ENCODE data around the gene TFDP2. TPM values are rescaled to one million over a fixed set of nuclear protein-coding genes. Genes with fewer than 3 reads are reported as not detected.

TFDP2 gene
- total and polyA plus RNA-seq, 3 experiments from 2014 or later: 22.6 to 38.3 (median 31.0) TPM

DNA sequence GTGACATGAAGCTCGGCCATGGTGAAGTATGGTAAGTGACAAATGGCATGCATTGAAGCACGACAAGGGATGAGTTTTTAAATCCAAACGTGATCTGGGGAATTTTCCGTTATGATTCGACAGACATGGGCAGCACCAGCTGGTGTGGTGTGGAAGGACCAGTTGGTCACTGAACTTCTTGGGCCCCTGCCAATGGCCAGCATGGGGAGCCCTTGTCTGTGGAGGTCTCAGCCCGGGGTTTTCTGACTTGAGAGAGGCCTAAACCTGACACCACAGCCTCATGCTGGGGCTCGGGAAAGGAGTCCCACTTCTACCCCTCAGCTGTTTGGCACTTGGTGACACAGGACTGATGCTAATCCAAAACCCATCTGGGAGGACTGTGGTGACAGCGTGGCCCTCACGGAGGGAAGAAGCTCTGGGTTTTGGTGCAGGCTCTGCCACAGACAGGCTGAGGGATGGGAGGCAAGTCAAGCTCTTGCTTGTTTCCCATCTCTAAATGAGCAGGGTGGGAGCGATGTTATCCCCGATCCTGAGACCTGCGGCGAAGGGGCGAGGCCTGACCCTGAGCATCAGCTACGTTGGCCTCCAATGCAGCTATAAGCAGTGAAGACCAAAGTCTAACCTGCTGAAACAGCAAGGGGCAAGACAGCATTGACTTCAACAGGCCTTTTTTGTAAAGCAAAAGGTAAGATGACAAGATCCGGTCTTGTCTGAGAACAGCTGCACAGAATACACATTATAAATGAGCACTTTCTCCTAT is 203.4 kb downstream of the TFDP2 start:
- no peak overlapping the region for H3K27ac ChIP-seq (ENCODE audit: low read depth, low read length)
- no peak for DNase-seq
- Mint-ChIP-seq H3K9me3 (no peaks in the 10 kb centered on the region), H3K27me3 (peaks cover 0 to 1% of the 10 kb centered on the region in 2 donors), H3K27ac (no peak overlapping the region), H3K36me3 (peaks cover 0 to 3% (median 0%) of the 10 kb centered on the region in 3 donors), H3K4me1 (no peaks in the 10 kb centered on the region), H3K4me3 (no peak overlapping the region)
- ChIA-PET CTCF (no interaction called here), POLR2A (no interaction called here)
- H3K9me3 ChIP-seq (ENCODE audit: low read length): no peaks in the 10 kb centered on the region
- no peaks in the 10 kb centered on the region for H3K4me1 ChIP-seq (ENCODE audit: insufficient read depth, low read length)
- no peaks in the 10 kb centered on the region for H3K27me3 ChIP-seq (ENCODE audit: insufficient read depth, low read length, poor library complexity, severe bottlenecking)
- no peaks in the 10 kb centered on the region for H3K36me3 ChIP-seq (ENCODE audit: insufficient read depth, low read length)
- H3K4me3 ChIP-seq (ENCODE audit: low read length): no peak overlapping the region

DNA sequence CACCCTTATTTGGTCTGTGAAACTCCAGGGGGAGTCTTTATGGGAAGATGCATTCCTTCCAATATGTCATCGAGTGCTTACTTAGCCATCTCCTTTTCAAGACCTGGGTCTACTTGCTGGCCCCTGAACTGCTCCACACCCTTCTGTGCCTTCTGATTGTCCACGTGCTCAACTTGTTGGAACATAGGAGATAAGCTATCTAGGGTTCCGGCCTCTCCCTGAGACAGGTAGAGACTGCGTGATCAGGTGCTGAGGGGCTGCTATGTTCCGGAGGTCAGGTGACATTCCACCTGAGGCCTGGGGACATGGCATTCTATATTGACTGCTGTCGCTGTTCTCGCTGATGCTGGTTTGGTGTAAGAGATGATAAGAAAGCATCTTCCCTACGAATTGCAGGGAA is 207.3 kb downstream of the TFDP2 start:
- Histone ChIP-seq H3K36me3 (ENCODE audit: insufficient read depth, low read length) (no peaks in the 10 kb centered on the region), H3K9me3 (ENCODE audit: low read length) (no peaks in the 10 kb centered on the region), H3K27me3 (ENCODE audit: insufficient read depth, low read length, poor library complexity, severe bottlenecking) (no peaks in the 10 kb centered on the region), H3K4me1 (ENCODE audit: insufficient read depth, low read length) (no peaks in the 10 kb centered on the region), H3K27ac (ENCODE audit: low read depth, low read length) (no peak overlapping the region), H3K4me3 (ENCODE audit: low read length) (no peak overlapping the region)
- H3K27me3 Mint-ChIP-seq: no peaks in the 10 kb centered on the region
- DNase-seq: no peak
- no peaks in the 10 kb centered on the region for H3K36me3 Mint-ChIP-seq
- ChIA-PET CTCF (no interaction called here), POLR2A (no interaction called here)
- H3K4me1 Mint-ChIP-seq: no peaks in the 10 kb centered on the region
- no peaks in the 10 kb centered on the region for H3K9me3 Mint-ChIP-seq
- H3K4me3 Mint-ChIP-seq: no peak overlapping the region
- peak overlapping the region in 1 of 8 donors; percentile 63 for H3K27ac Mint-ChIP-seq

- Mint-ChIP-seq H3K9me3 (no peaks in the 10 kb centered on the region), H3K36me3 (no peaks in the 10 kb centered on the region), H3K27me3 (no peaks in the 10 kb centered on the region), H3K4me1 (no peaks in the 10 kb centered on the region), H3K4me3 (no peak overlapping the region), H3K27ac (peak overlapping the region in 2 of 8 donors; percentile 1 to 24)
- Histone ChIP-seq H3K36me3 (ENCODE audit: insufficient read depth, low read length) (no peaks in the 10 kb centered on the region), H3K27me3 (ENCODE audit: insufficient read depth, low read length, poor library complexity, severe bottlenecking) (no peaks in the 10 kb centered on the region), H3K4me3 (ENCODE audit: low read length) (no peak overlapping the region), H3K9me3 (ENCODE audit: low read length) (no peaks in the 10 kb centered on the region), H3K4me1 (ENCODE audit: insufficient read depth, low read length) (no peaks in the 10 kb centered on the region), H3K27ac (ENCODE audit: low read depth, low read length) (no peak overlapping the region)
- ChIA-PET CTCF (no interaction called here), POLR2A (no interaction called here)
- no peak for DNase-seq
These were observed 208.3 kb downstream of the TFDP2 start for GRCh38 chr3:141941093-141941492.

- Mint-ChIP-seq H3K9me3 (no peaks in the 10 kb centered on the region), H3K27ac (peak overlapping the region in 2 of 8 donors; percentile 27 to 38), H3K36me3 (no peaks in the 10 kb centered on the region), H3K4me1 (no peaks in the 10 kb centered on the region), H3K4me3 (no peak overlapping the region), H3K27me3 (no peaks in the 10 kb centered on the region)
- H3K4me1 ChIP-seq (ENCODE audit: insufficient read depth, low read length): no peaks in the 10 kb centered on the region
- ChIA-PET CTCF (interaction anchor here (0.6 kb wide), 1 partner anchor 356 kb away, joined by 5 read pairs; no protein-coding TSS in a partner anchor), POLR2A (no interaction called here)
- no peaks in the 10 kb centered on the region for H3K9me3 ChIP-seq (ENCODE audit: low read length)
- no peak for DNase-seq
- H3K27ac ChIP-seq (ENCODE audit: low read depth, low read length): no peak overlapping the region
- no peak overlapping the region for H3K4me3 ChIP-seq (ENCODE audit: low read length)
- H3K27me3 ChIP-seq (ENCODE audit: insufficient read depth, low read length, poor library complexity, severe bottlenecking): no peaks in the 10 kb centered on the region
- H3K36me3 ChIP-seq (ENCODE audit: insufficient read depth, low read length): no peaks in the 10 kb centered on the region
These were observed 209.1 kb downstream of the TFDP2 start for GRCh38 chr3:141940194-141940776.

DNA sequence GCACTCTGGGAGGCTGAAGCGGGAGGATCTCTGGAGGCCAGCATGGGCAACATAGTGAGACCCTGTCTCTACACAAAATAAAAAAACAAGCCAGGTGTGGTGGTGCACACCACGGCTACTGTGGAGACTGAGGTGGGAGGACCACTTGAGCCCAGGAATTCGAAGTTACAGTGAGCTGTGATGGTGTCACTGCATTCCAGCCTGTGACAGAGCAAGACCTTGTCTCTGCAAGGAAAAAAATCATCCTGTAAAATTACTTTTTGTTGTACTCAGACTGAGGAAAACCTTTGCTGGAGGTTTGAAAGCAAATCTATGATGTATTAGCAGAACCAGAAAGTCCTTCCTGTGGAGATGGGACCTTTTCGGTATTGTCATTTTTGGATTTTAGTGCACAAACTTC is 209.6 kb downstream of the TFDP2 start:
- CTCF ChIA-PET: no interaction called here
- Mint-ChIP-seq H3K36me3 (no peaks in the 10 kb centered on the region), H3K27ac (no peak overlapping the region), H3K27me3 (no peaks in the 10 kb centered on the region), H3K9me3 (no peaks in the 10 kb centered on the region), H3K4me1 (no peaks in the 10 kb centered on the region), H3K4me3 (no peak overlapping the region)
- DNase-seq: no peak
- no peaks in the 10 kb centered on the region for H3K36me3 ChIP-seq (ENCODE audit: insufficient read depth, low read length)
- no peaks in the 10 kb centered on the region for H3K27me3 ChIP-seq (ENCODE audit: insufficient read depth, low read length, poor library complexity, severe bottlenecking)
- no peaks in the 10 kb centered on the region for H3K9me3 ChIP-seq (ENCODE audit: low read length)
- no peak overlapping the region for H3K4me3 ChIP-seq (ENCODE audit: low read length)
- no peak overlapping the region for H3K27ac ChIP-seq (ENCODE audit: low read depth, low read length)
- H3K4me1 ChIP-seq (ENCODE audit: insufficient read depth, low read length): no peaks in the 10 kb centered on the region
- POLR2A ChIA-PET: no interaction called here

DNA sequence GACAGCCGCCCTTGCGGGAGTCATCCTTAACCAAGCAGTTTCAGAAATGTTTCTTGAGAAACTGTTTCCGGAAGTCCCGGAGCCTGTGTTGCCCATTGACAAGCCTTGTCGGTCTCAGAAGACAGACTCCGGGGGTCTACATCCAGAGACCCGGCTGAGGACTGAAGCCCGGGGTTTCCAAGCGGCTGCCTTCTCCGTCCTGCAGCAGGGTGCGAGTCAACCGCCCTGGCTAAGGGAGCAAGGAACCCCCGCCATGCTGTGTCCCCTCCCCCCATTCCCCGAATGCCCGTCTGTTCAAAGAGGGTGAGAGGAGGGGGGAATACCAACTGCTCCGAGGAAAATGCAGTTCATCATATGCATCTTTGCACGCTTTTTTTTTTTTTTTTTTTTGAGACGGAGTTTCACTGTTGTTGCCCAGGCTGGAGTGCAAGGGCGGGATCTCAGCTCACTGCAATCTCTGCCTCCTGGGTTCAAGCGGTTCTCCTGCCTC is 211.3 kb downstream of the TFDP2 start:
- H3K4me1 ChIP-seq (ENCODE audit: insufficient read depth, low read length): no peaks in the 10 kb centered on the region
- H3K9me3 ChIP-seq (ENCODE audit: low read length): no peaks in the 10 kb centered on the region
- no peaks in the 10 kb centered on the region for H3K36me3 ChIP-seq (ENCODE audit: insufficient read depth, low read length)
- no peak for DNase-seq
- H3K36me3 Mint-ChIP-seq: no peaks in the 10 kb centered on the region
- H3K27ac Mint-ChIP-seq: peak overlapping the region in 1 of 8 donors; percentile 90
- ChIA-PET CTCF (no interaction called here), POLR2A (no interaction called here)
- H3K27me3 ChIP-seq (ENCODE audit: insufficient read depth, low read length, poor library complexity, severe bottlenecking): no peaks in the 10 kb centered on the region
- no peaks in the 10 kb centered on the region for H3K9me3 Mint-ChIP-seq
- no peak overlapping the region for H3K4me3 Mint-ChIP-seq
- peaks cover 0 to 2% of the 10 kb centered on the region in 2 donors for H3K27me3 Mint-ChIP-seq
- H3K4me3 ChIP-seq (ENCODE audit: low read length): no peak overlapping the region
- no peak overlapping the region for H3K27ac ChIP-seq (ENCODE audit: low read depth, low read length)
- H3K4me1 Mint-ChIP-seq: no peaks in the 10 kb centered on the region

- H3K9me3 ChIP-seq (ENCODE audit: low read length): no peaks in the 10 kb centered on the region
- H3K27me3 Mint-ChIP-seq: peaks cover 0 to 2% of the 10 kb centered on the region in 2 donors
- H3K4me1 Mint-ChIP-seq: no peaks in the 10 kb centered on the region
- no peak for DNase-seq
- H3K4me3 Mint-ChIP-seq: no peak overlapping the region
- ChIA-PET POLR2A (no interaction called here), CTCF (no interaction called here)
- no peaks in the 10 kb centered on the region for H3K9me3 Mint-ChIP-seq
- no peak overlapping the region for H3K4me3 ChIP-seq (ENCODE audit: low read length)
- no peak overlapping the region for H3K27ac Mint-ChIP-seq
- no peaks in the 10 kb centered on the region for H3K27me3 ChIP-seq (ENCODE audit: insufficient read depth, low read length, poor library complexity, severe bottlenecking)
- no peak overlapping the region for H3K27ac ChIP-seq (ENCODE audit: low read depth, low read length)
- no peaks in the 10 kb centered on the region for H3K36me3 ChIP-seq (ENCODE audit: insufficient read depth, low read length)
- no peaks in the 10 kb centered on the region for H3K4me1 ChIP-seq (ENCODE audit: insufficient read depth, low read length)
- no peaks in the 10 kb centered on the region for H3K36me3 Mint-ChIP-seq
These were observed 215.0 kb downstream of the TFDP2 start for GRCh38 chr3:141934354-141934753.

- no peak overlapping the region for H3K4me3 Mint-ChIP-seq
- H3K27ac Mint-ChIP-seq: peak overlapping the region in 1 of 8 donors; percentile 4
- Histone ChIP-seq H3K9me3 (ENCODE audit: low read length) (no peaks in the 10 kb centered on the region), H3K4me1 (ENCODE audit: insufficient read depth, low read length) (no peaks in the 10 kb centered on the region), H3K27me3 (ENCODE audit: insufficient read depth, low read length, poor library complexity, severe bottlenecking) (no peaks in the 10 kb centered on the region), H3K27ac (ENCODE audit: low read depth, low read length) (no peak overlapping the region), H3K4me3 (ENCODE audit: low read length) (no peak overlapping the region), H3K36me3 (ENCODE audit: insufficient read depth, low read length) (no peaks in the 10 kb centered on the region)
- H3K36me3 Mint-ChIP-seq: peaks cover 0 to 4% (median 0%) of the 10 kb centered on the region in 3 donors
- H3K27me3 Mint-ChIP-seq: peaks cover 0 to 2% of the 10 kb centered on the region in 2 donors
- no peaks in the 10 kb centered on the region for H3K9me3 Mint-ChIP-seq
- ChIA-PET CTCF (no interaction called here), POLR2A (no interaction called here)
- H3K4me1 Mint-ChIP-seq: no peaks in the 10 kb centered on the region
- DNase-seq: no peak
These were observed 215.7 kb downstream of the TFDP2 start for GRCh38 chr3:141933421-141934300.
